Measurements from ENCODE around the gene TTC1.

- TF ChIP-seq CTCF (IDR thresholded peaks at IDR 0.05) = no peak
- TF ChIP-seq POLR2A (IDR thresholded peaks at IDR 0.05) = no peak
- TF ChIP-seq EP300 (IDR thresholded peaks at IDR 0.05) = no peak
- TF ChIP-seq POLR2AphosphoS5 (IDR thresholded peaks at IDR 0.05) = no peak
Measured at GRCh38 chr5:159976921-159977320, 32.0 kb upstream of the TTC1 start.
